Measurements from ENCODE around the gene SUFU. TPM values are rescaled to one million over a fixed set of nuclear protein-coding genes. Genes with fewer than 3 reads are reported as not detected.
"Not testable (repeated sequence)": the region's sequence is repeated elsewhere in the genome, so short reads cannot be mapped to it uniquely, and the experiment has no call there.

The SUFU gene
- total RNA-seq, 2 experiments from 2014 or later, result 13.4 to 14.2 TPM

- no peak overlapping the region for H3K4me3 Mint-ChIP-seq
- H3K27ac Mint-ChIP-seq, result no peak overlapping the region
- CTCF ChIA-PET, result interaction anchor here (0.6 to 1.3 kb wide), 2 partner anchors 21 to 308 kb away, joined by 3 read pairs; no protein-coding TSS in a partner anchor
- POLR2A ChIA-PET, result no interaction called here
- no peaks in the 10 kb centered on the region for H3K27me3 Mint-ChIP-seq
- H3K36me3 Mint-ChIP-seq (ENCODE audit: low read depth), result peaks cover 10% of the 10 kb centered on the region
- H3K9me3 Mint-ChIP-seq, result no peaks in the 10 kb centered on the region
- DNase-seq, result no peak
- H3K4me1 Mint-ChIP-seq, result peaks cover 7% of the 10 kb centered on the region
Observed at GRCh38 chr10:102527546-102527945, 23.8 kb downstream of the SUFU start.

GRCh38 chr10:102534333-102534732 lies 30.6 kb downstream of the SUFU start:
- H3K27me3 Mint-ChIP-seq, result no peaks in the 10 kb centered on the region
- ChIA-PET CTCF (interaction anchor here (0.9 kb wide), 1 partner anchor 198 kb away, joined by 4 read pairs; no protein-coding TSS in a partner anchor), POLR2A (no interaction called here)
- no peaks in the 10 kb centered on the region for H3K9me3 Mint-ChIP-seq
- no peaks in the 10 kb centered on the region for H3K36me3 Mint-ChIP-seq (ENCODE audit: low read depth)
- peaks cover 3% of the 10 kb centered on the region for H3K4me1 Mint-ChIP-seq
- no peak for DNase-seq
- no peak overlapping the region for H3K4me3 Mint-ChIP-seq
- no peak overlapping the region for H3K27ac Mint-ChIP-seq

GRCh38 chr10:102534966-102535365 lies 31.2 kb downstream of the SUFU start:
- H3K27me3 Mint-ChIP-seq; H3K9me3 Mint-ChIP-seq; DNase-seq; H3K36me3 Mint-ChIP-seq (ENCODE audit: low read depth); H3K4me1 Mint-ChIP-seq; H3K4me3 Mint-ChIP-seq; H3K27ac Mint-ChIP-seq; POLR2A ChIA-PET: not testable (repeated sequence)
- CTCF ChIA-PET, result interaction anchor here (0.9 kb wide), 1 partner anchor 198 kb away, joined by 4 read pairs; no protein-coding TSS in a partner anchor

- peaks cover 3% of the 10 kb centered on the region for H3K4me1 Mint-ChIP-seq
Observed at GRCh38 chr10:102535481-102536147, 31.8 kb downstream of the SUFU start.

GRCh38 chr10:102537367-102537766 lies 33.6 kb downstream of the SUFU start:
- Mint-ChIP-seq H3K27me3 (no peaks in the 10 kb centered on the region), H3K4me3 (no peak overlapping the region), H3K36me3 (ENCODE audit: low read depth) (no peaks in the 10 kb centered on the region), H3K4me1 (peaks cover 3% of the 10 kb centered on the region), H3K27ac (no peak overlapping the region), H3K9me3 (no peaks in the 10 kb centered on the region)
- DNase-seq, result no peak
- ChIA-PET CTCF (interaction anchor here (0.7 kb wide), 1 partner anchor 88 kb away, joined by 3 read pairs; no protein-coding TSS in a partner anchor), POLR2A (no interaction called here)

More at GRCh38 chr10:102535481-102536147, 31.8 kb downstream of the SUFU start:
- no peak overlapping the region for H3K27ac Mint-ChIP-seq
- H3K9me3 Mint-ChIP-seq, result no peaks in the 10 kb centered on the region
- POLR2A ChIA-PET, result no interaction called here
- CTCF ChIA-PET, result no interaction called here
- no peak overlapping the region for H3K4me3 Mint-ChIP-seq
- H3K36me3 Mint-ChIP-seq (ENCODE audit: low read depth), result no peaks in the 10 kb centered on the region
- no peak for DNase-seq
- H3K27me3 Mint-ChIP-seq, result no peaks in the 10 kb centered on the region

GRCh38 chr10:102537948-102538347 lies 34.2 kb downstream of the SUFU start:
- Mint-ChIP-seq H3K27me3 (no peaks in the 10 kb centered on the region), H3K4me3 (no peak overlapping the region), H3K36me3 (ENCODE audit: low read depth) (no peaks in the 10 kb centered on the region), H3K9me3 (no peaks in the 10 kb centered on the region), H3K27ac (no peak overlapping the region), H3K4me1 (peaks cover 6% of the 10 kb centered on the region)
- ChIA-PET POLR2A (no interaction called here), CTCF (no interaction called here)
- no peak for DNase-seq

- DNase-seq, result no peak
- Mint-ChIP-seq H3K36me3 (ENCODE audit: low read depth) (no peaks in the 10 kb centered on the region), H3K9me3 (no peaks in the 10 kb centered on the region), H3K4me3 (no peak overlapping the region), H3K4me1 (peaks cover 7% of the 10 kb centered on the region), H3K27ac (no peak overlapping the region), H3K27me3 (no peaks in the 10 kb centered on the region)
- POLR2A ChIA-PET, result no interaction called here
- CTCF ChIA-PET, result interaction anchor here (0.6 kb wide), 1 partner anchor 1283 kb away, joined by 3 read pairs; no protein-coding TSS in a partner anchor
Observed at GRCh38 chr10:102538811-102539210, 35.0 kb downstream of the SUFU start.

- Mint-ChIP-seq H3K4me3 (no peak overlapping the region), H3K27me3 (no peaks in the 10 kb centered on the region), H3K4me1 (peaks cover 7% of the 10 kb centered on the region), H3K27ac (no peak overlapping the region), H3K9me3 (no peaks in the 10 kb centered on the region), H3K36me3 (ENCODE audit: low read depth) (no peaks in the 10 kb centered on the region)
- no peak for DNase-seq
- POLR2A ChIA-PET, result interaction anchor here (0.6 kb wide), 1 partner anchor 34 kb away, joined by 3 read pairs; no protein-coding TSS in a partner anchor
- CTCF ChIA-PET, result no interaction called here
Observed at GRCh38 chr10:102540023-102540422, 36.3 kb downstream of the SUFU start.

GRCh38 chr10:102542800-102543418 lies 39.1 kb downstream of the SUFU start:
- DNase-seq, result no peak
- ChIA-PET CTCF (interaction anchor here (0.7 kb wide), 1 partner anchor 382 kb away, joined by 3 read pairs; no protein-coding TSS in a partner anchor), POLR2A (no interaction called here)
- H3K27me3 Mint-ChIP-seq, result no peaks in the 10 kb centered on the region
- peaks cover 4% of the 10 kb centered on the region for H3K4me1 Mint-ChIP-seq
- no peaks in the 10 kb centered on the region for H3K9me3 Mint-ChIP-seq
- no peak overlapping the region for H3K27ac Mint-ChIP-seq
- no peak overlapping the region for H3K4me3 Mint-ChIP-seq
- no peaks in the 10 kb centered on the region for H3K36me3 Mint-ChIP-seq (ENCODE audit: low read depth)

- peak overlapping the region; percentile 36 for H3K27ac Mint-ChIP-seq
- peaks cover 4% of the 10 kb centered on the region for H3K4me1 Mint-ChIP-seq
Observed at GRCh38 chr10:102545265-102545871, 41.6 kb downstream of the SUFU start.

GRCh38 chr10:102545997-102546396 lies 42.2 kb downstream of the SUFU start:
- peaks cover 4% of the 10 kb centered on the region for H3K4me1 Mint-ChIP-seq
- no peak for DNase-seq
- H3K27ac Mint-ChIP-seq, result no peak overlapping the region
- no peak overlapping the region for H3K4me3 Mint-ChIP-seq
- ChIA-PET POLR2A (no interaction called here), CTCF (interaction anchor here (0.6 kb wide), 2 partner anchors 144 to 451 kb away, joined by 4 to 5 read pairs; no protein-coding TSS in a partner anchor)
- H3K27me3 Mint-ChIP-seq, result no peaks in the 10 kb centered on the region
- no peaks in the 10 kb centered on the region for H3K9me3 Mint-ChIP-seq
- H3K36me3 Mint-ChIP-seq (ENCODE audit: low read depth), result peaks cover 10% of the 10 kb centered on the region

More at GRCh38 chr10:102545265-102545871, 41.6 kb downstream of the SUFU start:
- Mint-ChIP-seq H3K4me3 (no peak overlapping the region), H3K27me3 (no peaks in the 10 kb centered on the region), H3K9me3 (no peaks in the 10 kb centered on the region), H3K36me3 (ENCODE audit: low read depth) (peaks cover 7% of the 10 kb centered on the region)
- POLR2A ChIA-PET, result no interaction called here
- no peak for DNase-seq
- CTCF ChIA-PET, result interaction anchor here (0.6 kb wide), 3 partner anchors 19 to 450 kb away, joined by 4 to 5 read pairs (median 4); no protein-coding TSS in a partner anchor

GRCh38 chr10:102546606-102547320 lies 43.0 kb downstream of the SUFU start:
- POLR2A ChIA-PET, result no interaction called here
- Mint-ChIP-seq H3K9me3 (no peaks in the 10 kb centered on the region), H3K4me1 (peaks cover 4% of the 10 kb centered on the region), H3K27ac (no peak overlapping the region), H3K4me3 (no peak overlapping the region), H3K36me3 (ENCODE audit: low read depth) (peaks cover 11% of the 10 kb centered on the region), H3K27me3 (no peaks in the 10 kb centered on the region)
- DNase-seq, result no peak
- CTCF ChIA-PET, result interaction anchor here (0.6 to 2.0 kb wide), 3 partner anchors 16 to 354 kb away, joined by 3 to 8 read pairs (median 3); no protein-coding TSS in a partner anchor
